Stimulated activated CD4-positive, alpha-beta T cell treated with anti-CD3 and anti-CD28 coated beads, Interleukin-2, amount 100 ng/mL, for 24 hours (primary cell): Measurements from ENCODE around the gene B4GALNT4.
A peak's percentile ranks its signal among the peaks of the same experiment; 100 is the strongest.
"Not testable (repeated sequence)": the region's sequence is repeated elsewhere in the genome, so short reads cannot be mapped to it uniquely, and the experiment has no call there.

Experiments
- DNase-seq, 2 donors: peaks; one replicate each; pipeline ENCODE4 v3.0.0-alpha.2; 2020

Gene B4GALNT4

GRCh38 chr11:394034-394857, 24.9 kb downstream of the B4GALNT4 start, which contains the start of gene PKP3:
TSS of gene PKP3 (plus strand) at chr11:394209. CDS start at chr11:394293, 84 bp downstream.
- DNase-seq, result no peak

GRCh38 chr11:394858-395655, 25.8 kb downstream of the B4GALNT4 start:
- no peak for DNase-seq

- DNase-seq, result no peak
Measured at GRCh38 chr11:395866-396265, 26.6 kb downstream of the B4GALNT4 start.

GRCh38 chr11:396511-396947, 27.2 kb downstream of the B4GALNT4 start:
- no peak for DNase-seq

- no peak for DNase-seq
Measured at GRCh38 chr11:396948-397548, 27.7 kb downstream of the B4GALNT4 start.

GRCh38 chr11:398826-399225, 29.5 kb downstream of the B4GALNT4 start:
- no peak for DNase-seq

- DNase-seq, result no peak
Measured at GRCh38 chr11:399731-400211, 30.5 kb downstream of the B4GALNT4 start.

- DNase-seq, result no peak
Measured at GRCh38 chr11:400241-400689, 31.0 kb downstream of the B4GALNT4 start.

GRCh38 chr11:401196-401595, 31.9 kb downstream of the B4GALNT4 start:
- not testable (repeated sequence) for DNase-seq

- DNase-seq, result no peak
Measured at GRCh38 chr11:403021-403760, 33.9 kb downstream of the B4GALNT4 start.

- DNase-seq, result no peak
Measured at GRCh38 chr11:403761-404431, 34.6 kb downstream of the B4GALNT4 start.

- no peak for DNase-seq
Measured at GRCh38 chr11:404551-405264, 35.4 kb downstream of the B4GALNT4 start.

- no peak for DNase-seq
Measured at GRCh38 chr11:405323-405953, 36.1 kb downstream of the B4GALNT4 start.

GRCh38 chr11:405954-406795, 36.9 kb downstream of the B4GALNT4 start:
- DNase-seq, result no peak

GRCh38 chr11:406796-407650, 37.7 kb downstream of the B4GALNT4 start:
- peak; percentile 86 to 90 for DNase-seq

GRCh38 chr11:407651-408123, 38.4 kb downstream of the B4GALNT4 start:
- DNase-seq, result no peak

- no peak for DNase-seq
Measured at GRCh38 chr11:408154-409007, 39.1 kb downstream of the B4GALNT4 start.
